NCI-H2107 treated with DMSO at 0.1 percent for 48 hours (cell line): ENCODE measurements around the gene MBOAT2.
A peak's percentile ranks its signal among the peaks of the same experiment; 100 is the strongest.
"Not testable (repeated sequence)": the region's sequence is repeated elsewhere in the genome, so short reads cannot be mapped to it uniquely, and the experiment has no call there.

Source experiments
- DNase-seq: peaks from one replicate; lab custom pipeline; 2025; ENCODE audit not compliant: unreplicated experiment; lab: John Stamatoyannopoulos, UW

The MBOAT2 gene

DNA sequence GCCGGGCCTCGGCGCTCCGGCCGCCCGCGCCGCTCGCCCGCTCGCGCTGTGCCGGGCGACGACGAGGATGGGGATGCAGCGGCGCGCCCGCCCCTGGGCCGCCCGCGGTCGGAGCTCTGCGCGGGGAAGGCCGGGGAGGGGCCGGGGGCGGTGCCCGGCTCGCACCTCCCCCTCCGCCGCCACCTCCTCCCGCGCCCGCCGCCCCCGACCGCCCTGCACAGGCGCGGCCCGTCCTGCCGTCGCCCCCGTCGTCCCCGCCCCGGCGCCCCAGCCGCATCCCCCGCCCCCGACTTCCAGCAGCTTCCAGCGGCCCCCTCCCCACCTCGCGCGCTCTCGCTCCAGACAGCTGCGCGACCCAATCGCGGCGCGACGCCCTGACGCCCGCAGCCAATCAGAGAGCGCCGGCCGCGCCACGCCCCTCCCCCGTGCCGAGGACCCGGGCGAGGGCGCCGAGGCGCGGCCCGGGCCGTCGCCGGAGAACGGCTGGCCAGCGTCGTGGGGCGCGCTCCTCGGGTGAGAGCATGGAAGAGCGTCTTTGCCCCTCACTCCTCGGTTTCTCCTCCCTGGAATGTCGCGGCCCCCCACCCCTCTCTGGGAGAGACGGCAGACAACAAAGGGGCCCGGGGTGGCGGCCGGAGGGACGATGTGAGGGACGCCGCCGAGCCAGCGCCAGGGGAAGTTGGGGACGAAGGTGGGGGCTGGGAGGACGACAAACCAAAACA lies at the start of gene MBOAT2:
TSS of gene MBOAT2 (minus strand) at position 69 of the 722 bp plus-strand sequence. CDS start 70 bp downstream, outside the sequence.
- DNase-seq = peak; percentile 43

DNA sequence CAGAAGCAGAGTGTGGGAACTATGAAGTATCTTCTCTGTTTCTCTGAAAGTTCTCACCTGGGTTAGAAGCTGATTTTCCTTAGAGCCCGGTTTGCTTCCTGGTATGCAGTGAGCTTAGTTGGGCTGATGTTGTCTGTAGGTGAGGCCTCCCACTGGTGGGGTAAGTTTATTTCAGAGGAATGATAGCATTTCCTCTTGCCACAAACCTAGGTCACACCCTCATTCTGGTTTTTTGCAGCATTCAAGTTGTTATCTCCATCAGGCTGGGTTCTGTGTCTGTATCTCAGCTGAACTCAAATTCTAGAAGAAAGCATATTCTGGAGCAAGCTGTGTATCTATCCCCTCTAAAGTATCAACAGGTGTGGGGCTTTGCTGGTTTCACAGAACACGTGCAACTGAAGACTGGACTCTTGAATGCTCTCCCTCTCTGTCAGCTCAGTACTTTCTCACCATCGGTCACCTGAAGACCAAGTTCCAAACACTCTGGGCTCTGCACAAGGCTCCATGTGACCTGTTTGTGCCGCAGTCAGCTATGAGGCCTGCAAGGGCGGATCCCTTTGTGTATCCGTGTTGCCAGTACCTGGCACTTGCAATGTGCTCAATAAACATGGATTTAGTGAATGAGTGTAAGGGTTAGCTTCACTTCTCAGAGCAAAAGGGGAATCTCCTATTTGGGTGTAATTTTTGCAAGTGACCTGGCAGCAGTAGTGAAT lies 49.5 kb upstream of the MBOAT2 start:
- DNase-seq = no peak

- DNase-seq = not testable (repeated sequence)
Measured at GRCh38 chr2:9051451-9051850, 48.0 kb upstream of the MBOAT2 start.

DNA sequence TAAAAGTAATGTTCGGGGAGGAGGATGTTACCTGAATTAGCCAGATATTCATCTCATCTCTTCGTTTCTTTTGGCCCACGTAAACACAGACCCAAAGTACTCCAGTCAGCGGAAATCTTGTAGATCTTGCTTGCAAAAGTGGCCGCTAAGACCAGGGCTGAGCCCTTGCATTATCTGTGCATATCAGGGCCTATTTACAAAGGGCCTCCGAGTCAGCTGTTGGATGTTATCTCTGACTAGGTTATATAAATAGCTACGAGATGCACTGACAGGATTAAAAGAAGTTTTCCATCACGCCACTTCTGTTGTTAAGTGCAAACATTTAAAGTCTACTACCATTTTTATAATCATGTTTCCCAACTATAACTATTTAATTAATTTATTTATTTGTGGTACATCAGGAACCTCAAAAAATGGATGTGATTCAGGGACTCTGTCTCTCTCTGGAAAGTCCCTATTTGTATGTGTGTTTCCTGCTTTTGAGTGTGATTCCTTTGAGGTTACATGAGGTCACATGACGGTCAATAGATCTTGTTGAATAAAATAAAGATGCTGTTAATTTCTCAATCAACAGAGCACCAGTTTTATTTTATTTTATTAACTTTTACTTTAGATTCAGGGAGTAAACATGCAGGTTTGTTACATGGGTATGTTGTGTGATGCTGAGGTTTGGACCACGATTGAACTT lies 46.8 kb upstream of the MBOAT2 start:
- DNase-seq = no peak

DNA sequence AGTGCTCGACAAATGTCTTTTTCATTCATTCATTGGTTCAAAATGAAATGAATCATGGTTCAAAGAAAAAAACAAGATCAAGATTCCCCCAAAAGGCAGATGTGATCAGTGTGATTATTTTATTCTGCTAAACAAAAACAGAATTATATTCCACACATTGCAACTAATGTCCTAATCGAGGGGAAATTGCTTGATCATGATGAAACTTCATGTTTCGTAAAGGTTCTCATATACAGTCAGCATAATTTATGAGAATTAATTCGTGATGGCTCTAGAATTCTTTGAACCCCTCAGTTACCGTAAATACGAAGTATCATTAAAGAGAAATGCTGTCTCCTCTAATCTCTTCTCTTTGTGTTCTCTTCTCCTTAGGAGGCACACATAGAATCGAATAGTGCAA lies 42.1 kb upstream of the MBOAT2 start:
- no peak for DNase-seq

DNA sequence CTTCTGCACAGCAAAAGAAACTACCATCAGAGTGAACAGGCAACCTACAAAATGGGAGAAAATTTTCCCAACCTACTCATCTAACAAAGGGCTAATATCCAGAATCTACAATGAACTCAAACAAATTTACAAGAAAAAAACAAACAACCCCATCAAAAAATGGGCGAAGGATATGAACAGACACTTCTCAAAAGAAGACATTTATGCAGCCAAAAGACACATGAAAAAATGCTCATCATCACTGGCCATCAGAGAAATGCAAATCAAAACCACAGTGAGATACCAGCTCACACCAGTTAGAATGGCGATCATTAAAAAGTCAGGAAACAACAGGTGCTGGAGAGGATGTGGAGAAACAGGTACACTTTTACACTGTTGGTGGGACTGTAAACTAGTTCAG lies 40.0 kb upstream of the MBOAT2 start:
- DNase-seq = not testable (repeated sequence)

DNA sequence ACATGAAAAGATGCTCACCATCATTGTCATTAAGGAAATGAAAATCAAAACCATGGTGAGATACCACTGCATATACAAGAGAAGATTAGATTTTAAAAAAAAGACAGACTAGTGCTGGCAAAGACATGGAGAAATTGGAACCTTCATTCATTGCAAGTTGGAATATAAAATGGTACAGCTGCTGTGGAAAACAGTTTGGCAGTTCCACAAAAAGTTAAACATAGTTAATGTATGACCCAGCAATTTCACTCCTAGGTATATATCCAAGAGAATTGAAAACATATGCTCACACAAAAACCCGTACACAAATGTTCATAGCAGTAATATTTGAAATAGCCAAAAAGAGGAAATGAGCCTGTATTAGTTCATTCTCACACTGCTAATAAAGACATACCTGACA lies 33.7 kb upstream of the MBOAT2 start:
- no peak for DNase-seq

DNA sequence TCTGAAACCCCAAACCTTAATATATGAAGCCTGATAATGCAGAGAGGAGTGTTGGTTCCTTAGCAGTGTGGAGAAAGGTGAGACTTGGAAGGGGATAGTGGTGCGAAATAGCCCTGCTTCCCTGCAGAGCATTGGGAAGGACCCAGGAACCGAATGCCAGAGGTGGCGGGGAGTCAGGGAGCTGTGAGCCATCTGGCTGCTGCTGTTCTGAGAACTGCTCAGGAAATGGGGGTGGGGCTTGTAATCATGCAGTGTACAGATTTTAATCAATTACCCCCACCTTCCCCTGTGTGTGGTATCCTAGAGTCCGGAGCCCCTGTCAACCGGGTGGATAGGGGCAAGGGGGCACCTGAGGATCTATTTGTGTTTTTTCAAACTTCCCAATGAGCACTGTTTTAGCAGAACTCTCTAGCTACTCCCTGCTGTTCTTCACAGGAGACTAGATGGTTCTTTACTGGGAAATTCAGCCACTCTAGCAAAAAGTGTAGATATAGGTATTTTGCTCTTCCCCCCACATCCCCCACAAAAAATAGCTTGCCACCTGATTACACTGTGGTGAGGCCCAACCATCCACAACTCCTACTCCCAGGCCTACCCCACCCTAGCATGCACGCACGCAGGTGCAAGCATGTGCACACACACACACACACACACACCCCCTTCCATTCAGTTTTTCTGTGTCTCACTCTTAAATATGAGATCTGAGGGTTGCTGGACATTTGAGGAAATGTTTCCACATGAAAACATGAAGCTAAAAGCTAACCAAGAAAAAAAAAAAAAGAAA lies 30.1 kb upstream of the MBOAT2 start:
- no peak for DNase-seq

DNA sequence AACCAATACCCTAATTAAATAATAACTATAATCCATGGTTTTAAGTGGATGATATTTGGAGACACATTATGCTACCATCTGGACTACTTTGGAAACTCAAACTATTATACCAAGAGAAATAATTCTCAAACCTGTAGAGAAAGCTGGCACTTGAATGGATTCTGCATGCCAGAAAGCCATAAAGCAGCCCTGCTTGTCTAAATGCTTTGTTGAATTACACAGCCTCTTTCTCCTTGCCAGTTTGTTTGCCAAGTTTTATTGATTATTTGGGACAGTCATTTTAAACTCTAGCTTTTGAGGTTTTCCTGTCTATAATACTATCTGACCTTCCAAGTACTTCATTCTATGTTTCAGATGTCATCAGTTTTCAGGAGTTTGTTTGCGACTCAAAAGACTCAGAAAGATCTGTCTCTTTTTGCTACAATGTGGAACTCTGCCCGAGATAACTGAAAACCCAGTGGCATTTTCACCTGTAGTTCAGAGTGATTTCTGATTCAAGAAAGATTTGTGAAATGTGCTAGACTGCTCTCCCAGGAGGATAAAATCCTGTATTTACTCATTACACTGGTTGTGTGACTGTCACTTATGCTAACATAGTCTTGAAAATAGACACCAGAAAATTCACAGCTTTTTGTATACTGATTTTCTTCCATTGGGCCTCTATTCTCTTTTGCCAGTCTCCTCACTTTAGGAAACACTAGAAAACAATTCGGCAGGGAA lies 29.2 kb upstream of the MBOAT2 start:
- DNase-seq = peak; percentile 63

- DNase-seq = no peak
Measured at GRCh38 chr2:9032121-9032520, 28.6 kb upstream of the MBOAT2 start.

DNA sequence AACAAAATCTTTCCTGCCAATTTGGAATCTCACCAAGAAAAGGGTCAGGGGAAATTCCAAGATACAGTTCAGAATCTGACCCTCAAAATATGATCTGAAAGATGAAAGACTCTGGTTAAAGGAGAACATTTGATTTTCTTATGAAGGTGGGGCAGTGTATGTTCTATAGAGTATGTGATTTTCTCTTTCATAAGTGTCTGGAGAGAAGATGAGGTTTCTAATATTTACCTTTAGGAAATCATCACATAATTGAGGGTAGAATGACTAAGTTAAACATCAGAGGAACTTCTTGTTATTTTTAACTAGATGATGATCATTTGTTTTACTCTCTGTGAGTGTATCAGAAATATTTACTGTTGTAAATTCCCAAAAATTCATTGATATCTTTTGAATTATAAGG lies 27.8 kb upstream of the MBOAT2 start:
- DNase-seq = no peak

- DNase-seq = no peak
Measured at GRCh38 chr2:9030841-9031240, 27.4 kb upstream of the MBOAT2 start.

DNA sequence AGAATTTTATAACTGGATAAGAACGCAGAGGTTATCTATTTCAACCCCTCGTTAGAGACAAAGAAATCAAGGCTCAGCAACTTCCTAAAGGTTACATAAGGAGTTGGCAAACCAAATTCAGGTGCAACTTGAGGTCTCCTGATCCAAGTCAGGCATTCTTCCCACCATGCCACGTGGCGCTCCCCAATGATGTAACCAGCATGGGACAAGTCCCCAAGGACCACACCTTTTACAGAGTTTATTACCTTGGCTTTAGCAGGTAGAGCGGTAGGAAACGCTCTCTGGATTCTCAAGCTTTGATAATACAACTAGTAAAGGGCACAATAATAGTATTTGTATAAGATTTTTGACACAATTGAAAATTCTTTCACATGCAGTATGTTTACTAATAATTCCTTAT lies 26.7 kb upstream of the MBOAT2 start:
- no peak for DNase-seq

GRCh38 chr2:9029721-9030120 lies 26.2 kb upstream of the MBOAT2 start:
- no peak for DNase-seq

- DNase-seq = no peak
Measured at GRCh38 chr2:9027884-9028283, 24.4 kb upstream of the MBOAT2 start.

DNA sequence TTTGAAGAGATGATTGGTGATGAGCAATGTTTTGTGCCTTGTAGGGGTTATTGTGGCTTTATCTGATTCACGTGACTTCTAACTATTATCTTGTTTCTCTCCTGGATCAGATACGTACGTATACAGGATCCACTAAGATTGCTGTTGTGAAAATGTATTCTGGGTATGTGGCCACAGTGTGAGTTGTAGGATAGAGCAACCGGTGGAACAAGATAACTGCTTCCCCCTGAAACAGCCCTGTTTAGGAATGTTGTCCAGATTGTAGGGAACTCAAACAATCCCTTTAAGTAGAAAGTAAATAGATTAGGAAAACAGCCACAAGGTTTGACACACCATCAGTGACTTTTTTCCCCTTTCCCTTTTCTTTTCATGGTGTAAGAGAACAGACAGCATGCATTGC lies 22.3 kb upstream of the MBOAT2 start:
- DNase-seq = no peak

- DNase-seq = no peak
Measured at GRCh38 chr2:9024575-9024974, 21.1 kb upstream of the MBOAT2 start.

- no peak for DNase-seq
Measured at GRCh38 chr2:9021563-9022211, 18.2 kb upstream of the MBOAT2 start.

GRCh38 chr2:9020267-9020666 lies 16.8 kb upstream of the MBOAT2 start:
- no peak for DNase-seq

DNA sequence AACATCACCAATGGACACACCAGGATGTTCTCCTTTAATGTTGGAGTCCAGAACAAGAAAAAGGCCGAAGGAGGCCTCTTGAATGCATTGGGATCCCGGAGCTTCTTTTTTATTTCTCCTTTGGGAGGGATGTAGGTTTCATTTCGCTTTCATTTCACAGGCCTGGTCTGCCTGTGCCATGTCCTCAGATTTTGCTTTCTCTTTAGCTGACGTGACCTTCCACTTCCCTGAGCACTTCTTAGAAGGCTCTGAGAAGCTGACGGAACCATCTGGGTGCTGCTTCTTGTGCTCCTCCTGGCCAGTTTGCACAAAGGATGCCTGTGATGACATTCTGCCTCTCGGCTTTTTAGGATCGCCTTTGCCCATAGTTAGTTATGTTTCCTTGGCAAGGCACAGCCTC lies 15.1 kb upstream of the MBOAT2 start:
- no peak for DNase-seq
